Lower leg skin (tissue), 3 donors: ENCODE measurements around the gene PARP2.

Experiments used
- CTCF ChIP-seq, 3 donors: fragments of 450-650 bp; IDR thresholded peaks; one replicate each; pipeline ENCODE4 v1.5.1; 2016; ENCODE audit warnings: antibody characterized with exemption in 3 of 3, mild to moderate bottlenecking in 3 of 3, moderate library complexity in 2 of 3
- POLR2A ChIP-seq, 2 donors: fragments of 450-650 bp; IDR thresholded peaks; one replicate each; pipeline ENCODE4 v1.6.1; 2016 to 2017; ENCODE audit warnings: antibody characterized with exemption in 2 of 2, mild to moderate bottlenecking in 1 of 2, moderate library complexity in 1 of 2

- TF ChIP-seq CTCF (IDR thresholded peaks at IDR 0.05) (no peak), POLR2A (IDR thresholded peaks at IDR 0.05) (no peak)
Measured at GRCh38 chr14:20377171-20377570, 33.7 kb downstream of the PARP2 start.
